ENCODE measurements around the gene GRM3.

Gene GRM3

DNA sequence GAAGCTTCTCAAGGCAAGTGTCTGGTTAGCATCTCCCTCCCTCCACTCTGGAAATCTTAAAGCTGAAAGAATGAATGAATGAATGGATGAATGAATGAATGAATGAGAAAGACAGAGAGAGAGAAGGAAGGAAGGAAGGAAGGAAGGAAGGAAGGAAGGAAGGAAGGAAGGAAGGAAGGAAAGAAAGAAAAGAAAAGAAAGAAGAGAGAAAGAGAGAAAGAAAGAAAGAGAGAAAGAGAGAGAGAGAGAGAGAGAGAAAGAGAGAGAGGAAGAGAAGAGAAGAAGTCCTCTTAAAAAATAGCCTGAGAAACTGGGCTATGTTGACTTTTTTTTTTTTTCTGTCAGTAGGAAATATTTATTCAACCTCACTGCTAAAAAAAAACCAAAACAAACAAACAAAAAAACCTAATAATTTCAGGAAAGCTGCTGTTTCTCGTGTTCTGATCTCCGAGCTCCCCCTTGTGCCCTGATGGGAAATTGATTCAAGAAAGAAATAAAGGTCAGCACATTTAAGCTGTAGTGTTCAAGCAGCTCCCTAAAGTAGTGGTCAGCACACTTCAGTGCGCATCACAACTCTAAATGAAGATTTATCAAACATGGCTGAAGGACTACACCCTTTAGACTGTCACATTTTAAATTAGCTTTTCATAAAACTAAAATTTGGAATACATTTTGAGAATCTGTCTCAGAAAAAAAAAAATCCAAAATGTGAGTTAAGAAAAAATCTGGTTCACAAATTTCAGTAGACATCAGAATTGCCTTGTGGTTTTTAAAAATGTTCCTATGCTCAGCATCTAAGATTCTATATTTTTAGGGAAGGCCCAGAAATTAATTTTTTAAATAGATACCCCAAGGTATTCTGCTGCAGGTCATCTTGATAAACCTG lies 261.5 kb downstream of the GRM3 start:
- DNase-seq (ENCODE audit: low spot score): peak; percentile 52

DNA sequence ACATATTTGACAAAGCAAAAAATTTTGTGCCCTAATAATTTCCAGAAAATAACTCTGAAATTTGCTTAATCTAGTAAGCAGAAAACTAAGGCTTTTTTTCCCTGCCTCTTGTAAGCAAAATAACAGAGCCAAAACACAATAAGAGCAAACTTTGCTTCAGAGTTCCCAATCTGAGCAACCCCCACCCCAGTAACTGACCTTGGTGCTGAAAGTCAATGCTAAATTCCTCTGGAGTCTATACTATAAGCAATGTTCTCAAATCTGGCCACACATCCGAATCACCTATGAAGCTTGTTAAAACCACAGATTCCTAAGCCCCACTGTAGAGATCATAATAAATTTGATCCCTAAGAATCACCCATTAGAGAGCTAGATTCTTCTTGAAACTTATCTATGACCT lies 265.2 kb downstream of the GRM3 start:
- no peak for DNase-seq (ENCODE audit: low spot score)

DNA sequence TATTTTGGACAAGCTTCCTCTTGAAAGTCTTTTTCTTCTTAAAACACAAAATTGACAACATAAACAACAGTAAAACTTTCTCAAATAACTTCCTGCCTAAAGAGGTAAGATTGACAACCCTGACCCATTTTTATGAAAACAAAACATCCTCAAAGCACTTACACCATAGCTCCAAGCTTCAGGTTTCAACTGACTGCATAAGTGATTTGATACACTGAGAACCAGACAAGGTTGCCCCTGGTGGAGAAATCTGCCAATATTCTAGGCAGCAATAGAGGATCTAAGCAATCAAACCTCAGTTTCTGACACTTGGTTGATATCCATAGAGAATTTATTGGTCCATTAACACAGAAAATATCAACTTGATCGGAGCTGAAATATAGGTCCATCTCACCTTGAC lies 267.9 kb downstream of the GRM3 start:
- no peak for DNase-seq (ENCODE audit: low spot score)

DNA sequence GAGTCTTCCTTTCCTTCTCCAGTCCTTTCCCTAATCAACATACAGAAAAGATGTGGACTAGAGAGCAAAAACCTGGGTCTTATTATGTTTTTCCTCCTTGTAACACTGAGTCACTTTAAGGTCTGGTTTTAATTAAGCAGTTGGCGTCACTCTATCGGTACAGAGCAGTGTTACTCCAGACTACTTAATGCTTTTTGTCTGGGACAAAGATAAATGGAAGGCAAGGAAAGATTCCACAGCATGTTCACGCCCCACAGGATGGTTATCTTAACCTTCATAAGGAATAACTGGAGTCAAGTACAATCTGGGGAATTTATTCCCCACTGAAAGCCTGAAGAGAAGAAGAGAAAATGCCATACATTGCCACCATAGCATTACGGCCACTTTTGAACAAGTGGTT lies 270.0 kb downstream of the GRM3 start:
- DNase-seq (ENCODE audit: low spot score): no peak

Measured in LoVo (cell line).